ENCODE results near the gene NSD1.

DNA sequence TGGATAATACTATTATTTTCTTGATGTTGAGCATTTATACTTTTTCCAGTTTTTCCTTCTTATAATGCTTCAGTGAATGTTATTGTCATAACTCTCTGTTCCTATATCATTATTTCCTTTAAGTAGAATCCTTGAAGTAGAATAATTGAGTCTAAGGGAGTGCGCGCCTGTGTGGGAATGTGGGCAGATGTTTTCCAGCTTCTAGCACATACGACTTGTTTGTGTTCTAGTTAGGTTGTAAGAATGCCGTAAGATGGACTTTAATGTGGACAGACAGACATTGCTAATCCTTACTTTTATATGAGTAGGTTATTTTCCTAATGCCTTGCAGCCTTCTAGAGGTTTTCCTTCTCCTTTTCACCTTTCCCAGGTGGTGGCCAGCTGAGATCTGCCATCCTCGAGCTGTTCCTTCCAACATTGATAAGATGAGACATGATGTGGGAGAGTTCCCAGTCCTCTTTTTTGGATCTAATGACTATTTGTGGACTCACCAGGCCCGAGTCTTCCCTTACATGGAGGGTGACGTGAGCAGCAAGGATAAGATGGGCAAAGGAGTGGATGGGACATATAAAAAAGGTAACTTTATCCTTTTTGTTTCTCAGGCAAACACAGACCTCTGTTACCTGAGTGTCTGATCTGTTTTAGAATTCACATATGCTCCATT lies 135.8 kb downstream of the NSD1 start:
- TF ChIP-seq POLR2A (IDR thresholded peaks at IDR 0.05), result no peak
- TF ChIP-seq, protein P1, sequence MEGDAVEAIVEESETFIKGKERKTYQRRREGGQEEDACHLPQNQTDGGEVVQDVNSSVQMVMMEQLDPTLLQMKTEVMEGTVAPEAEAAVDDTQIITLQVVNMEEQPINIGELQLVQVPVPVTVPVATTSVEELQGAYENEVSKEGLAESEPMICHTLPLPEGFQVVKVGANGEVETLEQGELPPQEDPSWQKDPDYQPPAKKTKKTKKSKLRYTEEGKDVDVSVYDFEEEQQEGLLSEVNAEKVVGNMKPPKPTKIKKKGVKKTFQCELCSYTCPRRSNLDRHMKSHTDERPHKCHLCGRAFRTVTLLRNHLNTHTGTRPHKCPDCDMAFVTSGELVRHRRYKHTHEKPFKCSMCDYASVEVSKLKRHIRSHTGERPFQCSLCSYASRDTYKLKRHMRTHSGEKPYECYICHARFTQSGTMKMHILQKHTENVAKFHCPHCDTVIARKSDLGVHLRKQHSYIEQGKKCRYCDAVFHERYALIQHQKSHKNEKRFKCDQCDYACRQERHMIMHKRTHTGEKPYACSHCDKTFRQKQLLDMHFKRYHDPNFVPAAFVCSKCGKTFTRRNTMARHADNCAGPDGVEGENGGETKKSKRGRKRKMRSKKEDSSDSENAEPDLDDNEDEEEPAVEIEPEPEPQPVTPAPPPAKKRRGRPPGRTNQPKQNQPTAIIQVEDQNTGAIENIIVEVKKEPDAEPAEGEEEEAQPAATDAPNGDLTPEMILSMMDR (IDR thresholded peaks at IDR 0.05), result no peak
